ENCODE measurements around the gene LRRC19. TPM values are rescaled to one million over a fixed set of nuclear protein-coding genes. Genes with fewer than 3 reads are reported as not detected.
A peak's percentile ranks its signal among the peaks of the same experiment; 100 is the strongest.

Gene LRRC19
- total RNA-seq, 2 donors from 2014 or later = not detected

DNA sequence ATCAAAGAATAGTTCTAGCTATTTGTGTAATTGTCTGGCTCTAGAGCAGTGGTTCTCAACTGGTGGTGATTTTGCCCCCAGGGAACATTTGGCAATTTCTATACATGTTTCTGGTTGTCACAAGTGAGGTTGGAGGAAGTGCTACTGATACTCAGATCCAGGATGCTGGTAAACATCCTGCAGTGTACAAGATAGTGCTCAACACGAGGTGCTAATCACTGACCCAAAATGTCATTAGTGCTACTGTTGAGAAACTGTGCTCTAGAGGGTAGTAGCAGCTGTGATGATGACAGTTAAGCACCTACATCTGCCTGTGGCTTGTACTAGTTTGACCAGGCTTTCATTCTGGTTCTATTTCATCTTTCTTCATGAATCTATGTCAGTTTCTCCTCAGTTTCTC is 22.1 kb downstream of the LRRC19 start:
- intact Hi-C loops (cut with DNase I) = no loop called here
- no peak for DNase-seq (ENCODE audit: low spot score)
- TF ChIP-seq POLR2A (IDR thresholded peaks at IDR 0.05) = no peak
- TF ChIP-seq POLR2AphosphoS5 (IDR thresholded peaks at IDR 0.05) = no peak
- TF ChIP-seq, protein P1, sequence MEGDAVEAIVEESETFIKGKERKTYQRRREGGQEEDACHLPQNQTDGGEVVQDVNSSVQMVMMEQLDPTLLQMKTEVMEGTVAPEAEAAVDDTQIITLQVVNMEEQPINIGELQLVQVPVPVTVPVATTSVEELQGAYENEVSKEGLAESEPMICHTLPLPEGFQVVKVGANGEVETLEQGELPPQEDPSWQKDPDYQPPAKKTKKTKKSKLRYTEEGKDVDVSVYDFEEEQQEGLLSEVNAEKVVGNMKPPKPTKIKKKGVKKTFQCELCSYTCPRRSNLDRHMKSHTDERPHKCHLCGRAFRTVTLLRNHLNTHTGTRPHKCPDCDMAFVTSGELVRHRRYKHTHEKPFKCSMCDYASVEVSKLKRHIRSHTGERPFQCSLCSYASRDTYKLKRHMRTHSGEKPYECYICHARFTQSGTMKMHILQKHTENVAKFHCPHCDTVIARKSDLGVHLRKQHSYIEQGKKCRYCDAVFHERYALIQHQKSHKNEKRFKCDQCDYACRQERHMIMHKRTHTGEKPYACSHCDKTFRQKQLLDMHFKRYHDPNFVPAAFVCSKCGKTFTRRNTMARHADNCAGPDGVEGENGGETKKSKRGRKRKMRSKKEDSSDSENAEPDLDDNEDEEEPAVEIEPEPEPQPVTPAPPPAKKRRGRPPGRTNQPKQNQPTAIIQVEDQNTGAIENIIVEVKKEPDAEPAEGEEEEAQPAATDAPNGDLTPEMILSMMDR (IDR thresholded peaks at IDR 0.05) = no peak
- Histone ChIP-seq H3K9me3 (no peaks in the 10 kb centered on the region), H3K36me3 (peaks cover 0 to 3% of the 10 kb centered on the region in 2 donors), H3K27ac (no peak overlapping the region), H3K4me3 (no peak overlapping the region), H3K4me1 (replicated peaks) (no peaks in the 10 kb centered on the region), H3K27me3 (replicated peaks; ENCODE audit: insufficient read depth) (no peaks in the 10 kb centered on the region)
- WGBS = 63% methylated on average over 1 of the region's 1 CpG

- WGBS = 89% methylated on average over 18 of the region's 18 CpGs
- intact Hi-C loops (cut with DNase I) = loop anchor here (5.0 kb wide), 1 partner anchor 234 kb away; no protein-coding TSS in a partner anchor
- TF ChIP-seq, protein P1 (IDR thresholded peaks at IDR 0.05) = peak in 2 of 4 experiments; percentile 26 to 36
- no peak for TF ChIP-seq POLR2A (IDR thresholded peaks at IDR 0.05)
These were observed 29.5 kb downstream of the LRRC19 start for GRCh38 chr9:26975728-26976707.

DNA sequence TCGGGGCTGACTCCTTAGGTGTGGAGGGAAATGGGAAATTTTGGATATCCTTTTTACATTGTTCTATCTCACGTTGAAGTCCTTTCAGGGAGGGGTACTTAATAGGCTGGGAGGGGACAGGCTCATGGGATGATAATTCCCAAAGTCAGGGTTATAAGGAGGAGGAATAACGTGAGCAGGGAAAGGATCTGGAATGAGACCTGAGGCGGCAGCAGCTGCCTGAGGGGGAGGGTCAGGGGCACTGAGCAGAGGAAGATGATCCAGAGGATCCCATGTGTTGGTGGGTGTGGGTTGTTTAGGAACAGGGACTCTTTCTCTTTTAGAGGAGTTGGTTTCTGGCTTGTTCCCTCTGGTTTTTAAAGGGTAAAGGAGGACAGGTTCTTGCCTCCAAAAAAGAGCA is 30.5 kb downstream of the LRRC19 start:
- DNase-seq (ENCODE audit: low spot score) = no peak
- no peak for TF ChIP-seq POLR2A (IDR thresholded peaks at IDR 0.05)
- Histone ChIP-seq H3K9me3 (no peaks in the 10 kb centered on the region), H3K27me3 (replicated peaks; ENCODE audit: insufficient read depth) (no peaks in the 10 kb centered on the region), H3K4me1 (replicated peaks) (no peaks in the 10 kb centered on the region), H3K27ac (no peak overlapping the region), H3K36me3 (no peaks in the 10 kb centered on the region), H3K4me3 (no peak overlapping the region)
- 82% methylated on average over 4 of the region's 4 CpGs for WGBS
- intact Hi-C loops (cut with DNase I) = loop anchor here (5.0 kb wide), 1 partner anchor 233 kb away; no protein-coding TSS in a partner anchor

More at GRCh38 chr9:26975728-26976707, 29.5 kb downstream of the LRRC19 start:
- Histone ChIP-seq H3K4me1 (replicated peaks) (no peaks in the 10 kb centered on the region), H3K27me3 (replicated peaks; ENCODE audit: insufficient read depth) (no peaks in the 10 kb centered on the region), H3K9me3 (no peaks in the 10 kb centered on the region), H3K27ac (no peak overlapping the region), H3K4me3 (no peak overlapping the region), H3K36me3 (no peaks in the 10 kb centered on the region)
- DNase-seq (ENCODE audit: low spot score) = no peak

GRCh38 chr9:26973989-26974388 is 31.5 kb downstream of the LRRC19 start:
- 77% methylated on average over 5 of the region's 5 CpGs for WGBS
- no peaks in the 10 kb centered on the region for H3K36me3 ChIP-seq
- no peak overlapping the region for H3K4me3 ChIP-seq
- intact Hi-C loops (cut with DNase I) = no loop called here
- no peaks in the 10 kb centered on the region for H3K4me1 ChIP-seq (replicated peaks)
- no peaks in the 10 kb centered on the region for H3K27me3 ChIP-seq (replicated peaks; ENCODE audit: insufficient read depth)
- TF ChIP-seq POLR2AphosphoS5 (IDR thresholded peaks at IDR 0.05) = no peak
- TF ChIP-seq, protein P1 (IDR thresholded peaks at IDR 0.05) = no peak
- no peak overlapping the region for H3K27ac ChIP-seq
- no peak for DNase-seq (ENCODE audit: low spot score)
- H3K9me3 ChIP-seq = no peaks in the 10 kb centered on the region

GRCh38 chr9:26971721-26972120 is 33.8 kb downstream of the LRRC19 start:
- Histone ChIP-seq H3K36me3 (no peaks in the 10 kb centered on the region), H3K9me3 (no peaks in the 10 kb centered on the region), H3K27ac (no peak overlapping the region), H3K27me3 (replicated peaks; ENCODE audit: insufficient read depth) (no peaks in the 10 kb centered on the region), H3K4me3 (no peak overlapping the region), H3K4me1 (replicated peaks) (no peaks in the 10 kb centered on the region)
- no peak for DNase-seq (ENCODE audit: low spot score)
- intact Hi-C loops (cut with DNase I) = no loop called here
- 94% methylated on average over 1 of the region's 1 CpG for WGBS
- no peak for TF ChIP-seq POLR2A (IDR thresholded peaks at IDR 0.05)
- no peak for TF ChIP-seq POLR2AphosphoS5 (IDR thresholded peaks at IDR 0.05)
- TF ChIP-seq, protein P1 (IDR thresholded peaks at IDR 0.05) = no peak
